Stomach (tissue), 4 donors: ENCODE data around the gene DHX58.

Source experiments
- CTCF ChIP-seq, 7 experiments: fragments of 450-650 bp in 4 of 7; fragments of 200-600 bp in 3 of 7; sonication (generic) in 3 of 7; IDR thresholded peaks; one replicate each; pipeline ENCODE4 v1.5.1; 2016 to 2019; ENCODE audit warnings: antibody characterized with exemption in 7 of 7, control low read depth in 2 of 7, mild to moderate bottlenecking in 1 of 7
- POLR2A ChIP-seq, 4 donors: fragments of 450-650 bp; IDR thresholded peaks; one replicate each; pipeline ENCODE4 v1.6.1; 2016; ENCODE audit warnings: antibody characterized with exemption in 4 of 4, control low read depth in 2 of 4, mild to moderate bottlenecking in 1 of 4, moderate library complexity in 1 of 4

- TF ChIP-seq CTCF (IDR thresholded peaks at IDR 0.05) (no peak), POLR2A (IDR thresholded peaks at IDR 0.05) (no peak)
Measured at GRCh38 chr17:42104264-42104663, 8.2 kb downstream of the DHX58 start.
